ENCODE results near the gene LRP1B.
"Not testable (repeated sequence)": the region's sequence is repeated elsewhere in the genome, so short reads cannot be mapped to it uniquely, and the experiment has no call there.

The LRP1B gene

GRCh38 chr2:142100970-142101369 lies 29.8 kb downstream of the LRP1B start:
- DNase-seq, result no peak

GRCh38 chr2:142100139-142100873 lies 30.5 kb downstream of the LRP1B start:
- DNase-seq, result no peak

- no peak for DNase-seq
Measured at GRCh38 chr2:142097711-142098110, 33.1 kb downstream of the LRP1B start.

- DNase-seq, result no peak
Measured at GRCh38 chr2:142095647-142096046, 35.2 kb downstream of the LRP1B start.

- DNase-seq, result no peak
Measured at GRCh38 chr2:142094233-142094632, 36.6 kb downstream of the LRP1B start.

GRCh38 chr2:142088058-142088568 lies 42.7 kb downstream of the LRP1B start:
- DNase-seq, result no peak

GRCh38 chr2:142087585-142087984 lies 43.2 kb downstream of the LRP1B start:
- DNase-seq, result not testable (repeated sequence)

GRCh38 chr2:142082368-142082767 lies 48.4 kb downstream of the LRP1B start:
- DNase-seq, result no peak

GRCh38 chr2:142076317-142076716 lies 54.5 kb downstream of the LRP1B start:
- no peak for DNase-seq

- DNase-seq, result no peak
Measured at GRCh38 chr2:142075826-142076225, 55.0 kb downstream of the LRP1B start.

- no peak for DNase-seq
Measured at GRCh38 chr2:142069251-142069888, 61.4 kb downstream of the LRP1B start.

GRCh38 chr2:142065700-142066099 lies 65.1 kb downstream of the LRP1B start:
- no peak for DNase-seq

GRCh38 chr2:142065156-142065555 lies 65.7 kb downstream of the LRP1B start:
- no peak for DNase-seq

- DNase-seq, result no peak
Measured at GRCh38 chr2:142061733-142062132, 69.1 kb downstream of the LRP1B start.

- no peak for DNase-seq
Measured at GRCh38 chr2:142058149-142058548, 72.7 kb downstream of the LRP1B start.

- no peak for DNase-seq
Measured at GRCh38 chr2:142056784-142057183, 74.0 kb downstream of the LRP1B start.

- DNase-seq, result no peak
Measured at GRCh38 chr2:142052220-142052863, 78.5 kb downstream of the LRP1B start.

- DNase-seq, result no peak
Measured at GRCh38 chr2:142048581-142048980, 82.2 kb downstream of the LRP1B start.

GRCh38 chr2:142045641-142046040 lies 85.2 kb downstream of the LRP1B start:
- no peak for DNase-seq

- DNase-seq, result no peak
Measured at GRCh38 chr2:142044197-142044596, 86.6 kb downstream of the LRP1B start.

GRCh38 chr2:142042536-142043199 lies 88.1 kb downstream of the LRP1B start:
- no peak for DNase-seq

- DNase-seq, result no peak
Measured at GRCh38 chr2:142041996-142042395, 88.8 kb downstream of the LRP1B start.

- DNase-seq, result no peak
Measured at GRCh38 chr2:142041105-142041504, 89.7 kb downstream of the LRP1B start.
